ENCODE measurements around the gene SEZ6.
A peak's percentile ranks its signal among the peaks of the same experiment; 100 is the strongest.

Gene SEZ6, protein sequence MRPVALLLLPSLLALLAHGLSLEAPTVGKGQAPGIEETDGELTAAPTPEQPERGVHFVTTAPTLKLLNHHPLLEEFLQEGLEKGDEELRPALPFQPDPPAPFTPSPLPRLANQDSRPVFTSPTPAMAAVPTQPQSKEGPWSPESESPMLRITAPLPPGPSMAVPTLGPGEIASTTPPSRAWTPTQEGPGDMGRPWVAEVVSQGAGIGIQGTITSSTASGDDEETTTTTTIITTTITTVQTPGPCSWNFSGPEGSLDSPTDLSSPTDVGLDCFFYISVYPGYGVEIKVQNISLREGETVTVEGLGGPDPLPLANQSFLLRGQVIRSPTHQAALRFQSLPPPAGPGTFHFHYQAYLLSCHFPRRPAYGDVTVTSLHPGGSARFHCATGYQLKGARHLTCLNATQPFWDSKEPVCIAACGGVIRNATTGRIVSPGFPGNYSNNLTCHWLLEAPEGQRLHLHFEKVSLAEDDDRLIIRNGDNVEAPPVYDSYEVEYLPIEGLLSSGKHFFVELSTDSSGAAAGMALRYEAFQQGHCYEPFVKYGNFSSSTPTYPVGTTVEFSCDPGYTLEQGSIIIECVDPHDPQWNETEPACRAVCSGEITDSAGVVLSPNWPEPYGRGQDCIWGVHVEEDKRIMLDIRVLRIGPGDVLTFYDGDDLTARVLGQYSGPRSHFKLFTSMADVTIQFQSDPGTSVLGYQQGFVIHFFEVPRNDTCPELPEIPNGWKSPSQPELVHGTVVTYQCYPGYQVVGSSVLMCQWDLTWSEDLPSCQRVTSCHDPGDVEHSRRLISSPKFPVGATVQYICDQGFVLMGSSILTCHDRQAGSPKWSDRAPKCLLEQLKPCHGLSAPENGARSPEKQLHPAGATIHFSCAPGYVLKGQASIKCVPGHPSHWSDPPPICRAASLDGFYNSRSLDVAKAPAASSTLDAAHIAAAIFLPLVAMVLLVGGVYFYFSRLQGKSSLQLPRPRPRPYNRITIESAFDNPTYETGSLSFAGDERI

DNA sequence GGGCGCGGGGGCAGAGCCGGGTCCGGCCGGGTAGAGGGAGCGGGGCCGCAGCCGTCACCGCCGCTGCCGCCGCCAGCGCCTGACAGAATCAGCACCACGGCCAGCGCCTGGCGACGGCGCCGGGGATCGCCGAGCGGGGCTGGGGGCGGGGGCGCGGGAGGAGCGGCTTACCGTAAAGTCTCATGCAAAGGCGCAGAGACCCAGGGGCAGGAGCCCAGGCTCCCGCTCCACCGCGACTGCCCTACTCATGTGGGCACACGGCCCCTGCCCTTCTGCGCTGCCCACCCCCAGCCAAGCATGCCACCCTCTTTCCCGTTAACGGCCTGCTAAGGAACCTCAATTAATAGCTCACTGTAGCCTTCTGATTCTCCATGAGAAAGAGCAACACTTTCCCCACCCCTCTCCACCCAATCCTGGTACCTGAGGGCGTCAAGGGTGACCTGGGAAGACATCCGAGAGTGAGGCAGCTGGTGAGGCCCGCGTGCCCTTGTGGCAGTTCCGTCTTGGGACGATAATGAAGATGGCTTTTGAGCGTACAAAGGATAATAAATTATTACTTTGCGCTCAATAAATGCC lies at the start of gene SEZ6:
SEZ6 (minus strand) TSS at position 98 of the 576 bp plus-strand sequence. CDS start 164 bp downstream, outside the sequence.
- WGBS (ENCODE audit: insufficient coverage, insufficient read length), result no CpG with 5 or more reads among the region's 43 CpGs
- Histone ChIP-seq H3K4me3 (ENCODE audit: low read length) (peak within 1 kb of the TSS; percentile 21; the same call in 1 of the 2 replicates), H3K36me3 (ENCODE audit: control insufficient read depth, insufficient read depth, low read length) (no peaks in the 10 kb centered on the region), H3K4me1 (ENCODE audit: control insufficient read depth, insufficient read depth, low read length) (peaks cover 16% of the 10 kb centered on the region), H3K9me3 (ENCODE audit: control insufficient read depth, insufficient read depth, low read length) (no peaks in the 10 kb centered on the region), H3K27ac (ENCODE audit: low read length) (no peak within 1 kb of the TSS), H3K27me3 (ENCODE audit: control insufficient read depth, insufficient read depth, low read length) (peaks cover 6% of the 10 kb centered on the region; the same call in 1 of the 2 replicates)
- no peak for DNase-seq (ENCODE audit: low read depth, low spot score)

DNA sequence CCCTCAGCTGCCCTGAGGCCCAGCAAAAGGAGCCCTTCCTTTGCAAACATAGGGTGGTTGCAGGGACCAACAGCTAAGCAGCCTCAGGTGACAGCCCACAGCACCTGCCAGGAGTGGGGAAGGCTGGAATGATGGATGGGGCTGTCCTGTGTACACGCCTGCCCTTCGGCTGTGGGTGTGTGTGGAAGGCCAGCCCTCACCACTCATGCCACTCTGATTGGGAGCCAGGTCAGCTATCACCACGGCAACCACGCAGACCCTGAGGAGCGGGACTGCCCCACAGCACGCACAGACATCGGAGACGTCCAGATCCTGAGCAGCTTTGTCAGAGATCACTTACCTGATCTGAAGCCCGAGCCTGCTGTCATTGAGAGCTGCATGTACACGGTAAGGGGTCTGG lies 49.0 kb upstream of the SEZ6 start:
- no peaks in the 10 kb centered on the region for H3K36me3 ChIP-seq (ENCODE audit: control insufficient read depth, insufficient read depth, low read length)
- no peak overlapping the region for H3K4me3 ChIP-seq (ENCODE audit: low read length)
- H3K27me3 ChIP-seq (ENCODE audit: control insufficient read depth, insufficient read depth, low read length), result no peaks in the 10 kb centered on the region
- no peaks in the 10 kb centered on the region for H3K9me3 ChIP-seq (ENCODE audit: control insufficient read depth, insufficient read depth, low read length)
- H3K4me1 ChIP-seq (ENCODE audit: control insufficient read depth, insufficient read depth, low read length), result peaks cover 2% of the 10 kb centered on the region; the same call in 1 of the 2 replicates
- DNase-seq (ENCODE audit: low read depth, low spot score), result no peak
- H3K27ac ChIP-seq (ENCODE audit: low read length), result no peak overlapping the region
- WGBS (ENCODE audit: insufficient coverage, insufficient read length), result no CpG with 5 or more reads among the region's 10 CpGs

DNA sequence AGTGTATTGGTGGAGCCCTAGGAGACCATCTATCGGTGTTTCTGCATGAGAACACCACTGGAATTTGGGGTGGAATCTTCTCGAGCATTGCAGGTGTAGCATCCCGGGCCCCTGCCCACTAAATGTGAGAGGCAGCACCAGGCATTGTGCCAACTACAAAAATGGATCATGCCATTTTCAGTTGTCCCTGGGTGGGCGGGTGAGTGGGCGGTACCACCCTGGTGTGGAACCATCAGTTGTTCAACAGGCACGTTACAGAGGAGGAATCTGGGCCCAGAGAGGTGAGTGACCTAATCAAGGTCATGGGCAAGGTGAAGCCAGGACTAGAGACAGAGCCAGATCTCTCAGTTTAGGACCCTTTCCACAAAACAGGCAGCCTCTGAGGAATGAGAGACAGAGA lies 45.9 kb upstream of the SEZ6 start:
- Histone ChIP-seq H3K27ac (ENCODE audit: low read length) (no peak overlapping the region), H3K9me3 (ENCODE audit: control insufficient read depth, insufficient read depth, low read length) (no peaks in the 10 kb centered on the region), H3K4me1 (ENCODE audit: control insufficient read depth, insufficient read depth, low read length) (peaks cover 3% of the 10 kb centered on the region; the same call in 1 of the 2 replicates), H3K4me3 (ENCODE audit: low read length) (no peak overlapping the region), H3K27me3 (ENCODE audit: control insufficient read depth, insufficient read depth, low read length) (no peaks in the 10 kb centered on the region), H3K36me3 (ENCODE audit: control insufficient read depth, insufficient read depth, low read length) (no peaks in the 10 kb centered on the region)
- no CpG with 5 or more reads among the region's 6 CpGs for WGBS (ENCODE audit: insufficient coverage, insufficient read length)
- DNase-seq (ENCODE audit: low read depth, low spot score), result no peak

DNA sequence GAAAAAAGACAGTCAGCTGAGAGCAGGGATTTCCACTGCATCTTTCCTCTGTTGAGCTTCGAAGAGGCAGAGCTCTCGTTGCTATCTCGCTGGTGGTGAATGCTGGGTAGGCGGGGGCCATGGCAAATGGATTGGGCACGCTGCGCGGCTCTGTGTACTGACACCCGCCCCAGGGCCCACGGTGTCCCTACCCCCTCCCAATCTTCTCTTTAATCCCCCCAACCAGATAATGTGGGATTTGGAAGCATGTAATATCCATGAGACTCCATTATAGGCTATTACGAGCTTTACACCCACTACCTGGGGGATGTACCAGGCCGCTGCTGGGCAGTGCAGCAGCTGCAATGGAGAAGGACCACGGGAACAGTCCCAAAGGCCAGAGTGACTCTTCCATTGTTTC lies 45.4 kb upstream of the SEZ6 start:
- peaks cover 3% of the 10 kb centered on the region; the same call in 1 of the 2 replicates for H3K4me1 ChIP-seq (ENCODE audit: control insufficient read depth, insufficient read depth, low read length)
- no CpG with 5 or more reads among the region's 12 CpGs for WGBS (ENCODE audit: insufficient coverage, insufficient read length)
- H3K27me3 ChIP-seq (ENCODE audit: control insufficient read depth, insufficient read depth, low read length), result no peaks in the 10 kb centered on the region
- H3K4me3 ChIP-seq (ENCODE audit: low read length), result no peak overlapping the region
- H3K27ac ChIP-seq (ENCODE audit: low read length), result no peak overlapping the region
- H3K36me3 ChIP-seq (ENCODE audit: control insufficient read depth, insufficient read depth, low read length), result 0 out of 2 replicates have a peak, but pooled peaks cover 3% of the 10 kb centered on the region
- H3K9me3 ChIP-seq (ENCODE audit: control insufficient read depth, insufficient read depth, low read length), result no peaks in the 10 kb centered on the region
- DNase-seq (ENCODE audit: low read depth, low spot score), result no peak

DNA sequence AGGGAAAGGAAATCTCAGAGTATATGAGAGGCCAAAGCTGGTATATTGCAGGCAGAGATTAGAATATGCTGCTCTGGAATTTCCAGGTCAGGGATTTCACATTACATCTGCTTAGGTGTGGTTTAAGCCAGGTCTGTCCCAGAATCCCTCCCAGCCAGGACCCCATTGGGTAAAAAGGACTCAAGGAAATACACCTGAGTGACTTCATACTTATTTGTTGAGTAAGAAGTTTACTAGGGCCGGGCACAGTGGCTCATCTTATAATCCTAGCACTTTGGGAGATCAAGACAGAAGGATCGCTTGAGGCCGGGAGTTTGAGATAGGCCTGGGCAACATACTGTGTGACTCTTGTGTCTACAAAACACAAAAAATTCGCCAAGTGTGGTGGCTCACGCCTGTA lies 44.3 kb upstream of the SEZ6 start:
- Histone ChIP-seq H3K27ac (ENCODE audit: low read length) (no peak overlapping the region), H3K27me3 (ENCODE audit: control insufficient read depth, insufficient read depth, low read length) (no peaks in the 10 kb centered on the region), H3K4me3 (ENCODE audit: low read length) (no peak overlapping the region), H3K36me3 (ENCODE audit: control insufficient read depth, insufficient read depth, low read length) (0 out of 2 replicates have a peak, but pooled peaks cover 3% of the 10 kb centered on the region), H3K9me3 (ENCODE audit: control insufficient read depth, insufficient read depth, low read length) (no peaks in the 10 kb centered on the region), H3K4me1 (ENCODE audit: control insufficient read depth, insufficient read depth, low read length) (peaks cover 3% of the 10 kb centered on the region; the same call in 1 of the 2 replicates)
- no peak for DNase-seq (ENCODE audit: low read depth, low spot score)
- no CpG with 5 or more reads among the region's 5 CpGs for WGBS (ENCODE audit: insufficient coverage, insufficient read length)

DNA sequence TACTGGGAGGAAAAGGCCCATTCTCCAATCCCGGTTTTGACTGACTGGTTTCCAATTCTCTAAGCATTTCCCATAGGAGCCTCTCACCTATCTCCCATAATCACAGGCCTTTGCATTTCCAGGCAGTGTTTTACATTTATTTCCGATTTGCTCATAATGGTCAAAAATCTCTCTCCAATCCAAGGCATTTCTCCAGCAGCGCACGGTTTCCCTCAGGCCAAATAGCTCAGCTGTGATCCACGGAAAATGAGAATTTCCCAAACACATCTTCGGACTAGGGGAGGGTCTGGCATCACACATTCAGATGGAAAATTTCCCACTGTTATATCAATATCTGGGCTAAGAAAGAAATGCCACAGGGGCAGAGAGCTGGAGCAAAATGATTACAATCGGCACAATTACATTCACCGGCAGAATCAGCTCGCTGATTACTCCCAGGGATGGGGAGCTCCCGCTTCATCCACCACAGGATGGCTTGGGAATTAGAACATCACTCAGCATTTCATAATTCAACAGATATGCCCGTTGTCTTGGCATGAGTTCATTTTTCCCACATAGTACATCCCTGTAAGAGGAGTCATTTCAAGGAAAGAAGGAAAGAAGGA lies 43.8 kb upstream of the SEZ6 start:
- H3K27me3 ChIP-seq (ENCODE audit: control insufficient read depth, insufficient read depth, low read length), result no peaks in the 10 kb centered on the region
- no peak overlapping the region for H3K27ac ChIP-seq (ENCODE audit: low read length)
- 0 out of 2 replicates have a peak, but pooled peaks cover 3% of the 10 kb centered on the region for H3K36me3 ChIP-seq (ENCODE audit: control insufficient read depth, insufficient read depth, low read length)
- H3K9me3 ChIP-seq (ENCODE audit: control insufficient read depth, insufficient read depth, low read length), result no peaks in the 10 kb centered on the region
- H3K4me1 ChIP-seq (ENCODE audit: control insufficient read depth, insufficient read depth, low read length), result peaks cover 3% of the 10 kb centered on the region; the same call in 1 of the 2 replicates
- WGBS (ENCODE audit: insufficient coverage, insufficient read length), result no CpG with 5 or more reads among the region's 11 CpGs
- H3K4me3 ChIP-seq (ENCODE audit: low read length), result no peak overlapping the region
- no peak for DNase-seq (ENCODE audit: low read depth, low spot score)

DNA sequence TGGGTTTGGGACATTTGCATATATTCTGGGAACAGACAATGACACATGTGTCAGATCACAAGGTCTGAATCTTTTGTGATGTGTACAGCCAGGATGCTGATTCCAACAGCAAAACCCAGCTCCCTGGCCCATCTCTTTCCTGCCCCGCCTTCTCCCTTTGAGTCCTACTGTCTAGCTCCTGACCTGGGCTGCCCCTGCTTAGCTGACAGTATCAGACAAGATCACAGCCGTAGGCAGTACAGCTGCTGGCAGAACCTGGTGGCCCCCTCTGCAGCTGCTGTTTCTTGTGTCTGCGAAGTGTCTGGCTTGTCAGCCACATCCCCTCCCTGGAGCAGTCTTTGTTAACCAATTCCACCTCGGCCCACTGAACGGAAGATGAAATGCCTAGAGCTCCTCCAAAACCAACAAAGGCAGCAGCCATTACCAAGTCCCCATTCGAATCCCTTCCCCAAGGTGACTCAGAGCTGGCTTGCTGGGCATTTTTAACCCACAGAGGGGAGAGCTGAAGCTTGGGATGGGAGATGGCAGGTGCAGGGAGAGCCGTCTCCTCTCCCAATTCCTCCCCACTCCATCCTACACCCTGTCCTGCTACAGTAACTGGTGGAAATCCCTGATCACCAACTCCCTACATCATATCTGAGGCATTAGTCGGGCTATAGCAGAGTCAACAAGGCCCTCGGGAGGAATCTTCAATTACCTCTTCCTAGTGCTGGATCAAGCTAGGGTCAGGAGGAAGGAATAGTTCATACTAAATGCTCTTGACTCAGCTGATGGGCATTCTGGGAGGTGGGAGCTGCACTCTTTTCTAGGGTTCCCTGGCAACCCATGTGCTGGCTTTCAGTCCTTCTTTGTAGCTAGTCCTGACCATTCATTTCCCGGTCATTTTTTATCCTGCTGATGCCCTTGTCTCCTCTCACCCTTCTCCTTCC lies 42.9 kb upstream of the SEZ6 start:
- DNase-seq (ENCODE audit: low read depth, low spot score), result no peak
- WGBS (ENCODE audit: insufficient coverage, insufficient read length), result no CpG with 5 or more reads among the region's 10 CpGs
- Histone ChIP-seq H3K4me1 (ENCODE audit: control insufficient read depth, insufficient read depth, low read length) (peaks cover 5% of the 10 kb centered on the region; the same call in 1 of the 2 replicates), H3K9me3 (ENCODE audit: control insufficient read depth, insufficient read depth, low read length) (no peaks in the 10 kb centered on the region), H3K27me3 (ENCODE audit: control insufficient read depth, insufficient read depth, low read length) (no peaks in the 10 kb centered on the region), H3K36me3 (ENCODE audit: control insufficient read depth, insufficient read depth, low read length) (0 out of 2 replicates have a peak, but pooled peaks cover 3% of the 10 kb centered on the region), H3K4me3 (ENCODE audit: low read length) (no peak overlapping the region), H3K27ac (ENCODE audit: low read length) (no peak overlapping the region)

DNA sequence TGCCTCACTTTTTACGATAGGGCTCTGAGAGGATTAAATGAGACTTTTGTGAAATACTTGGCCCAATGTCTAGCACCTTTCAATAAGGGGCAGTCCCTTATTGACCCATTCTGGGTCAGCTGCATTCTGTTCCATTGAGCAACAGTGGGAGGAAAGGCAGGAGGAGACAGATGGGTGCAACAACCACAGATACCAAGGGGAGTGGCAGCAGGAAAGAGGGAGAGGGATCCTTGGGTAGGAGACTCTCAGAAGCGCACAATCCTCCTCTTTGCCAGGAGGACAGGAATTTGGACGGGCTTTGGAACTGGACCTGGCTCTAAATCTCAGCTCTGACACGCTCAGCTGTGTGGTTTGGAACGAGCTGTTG lies 40.6 kb upstream of the SEZ6 start:
- no peaks in the 10 kb centered on the region for H3K27me3 ChIP-seq (ENCODE audit: control insufficient read depth, insufficient read depth, low read length)
- no peaks in the 10 kb centered on the region for H3K9me3 ChIP-seq (ENCODE audit: control insufficient read depth, insufficient read depth, low read length)
- WGBS (ENCODE audit: insufficient coverage, insufficient read length), result no CpG with 5 or more reads among the region's 5 CpGs
- no peak for DNase-seq (ENCODE audit: low read depth, low spot score)
- H3K4me3 ChIP-seq (ENCODE audit: low read length), result no peak overlapping the region
- peaks cover 11% of the 10 kb centered on the region for H3K4me1 ChIP-seq (ENCODE audit: control insufficient read depth, insufficient read depth, low read length)
- H3K27ac ChIP-seq (ENCODE audit: low read length), result no peak overlapping the region
- 0 out of 2 replicates have a peak, but pooled peaks cover 3% of the 10 kb centered on the region for H3K36me3 ChIP-seq (ENCODE audit: control insufficient read depth, insufficient read depth, low read length)
